ENCODE data around the gene SERPINH1.

DNA sequence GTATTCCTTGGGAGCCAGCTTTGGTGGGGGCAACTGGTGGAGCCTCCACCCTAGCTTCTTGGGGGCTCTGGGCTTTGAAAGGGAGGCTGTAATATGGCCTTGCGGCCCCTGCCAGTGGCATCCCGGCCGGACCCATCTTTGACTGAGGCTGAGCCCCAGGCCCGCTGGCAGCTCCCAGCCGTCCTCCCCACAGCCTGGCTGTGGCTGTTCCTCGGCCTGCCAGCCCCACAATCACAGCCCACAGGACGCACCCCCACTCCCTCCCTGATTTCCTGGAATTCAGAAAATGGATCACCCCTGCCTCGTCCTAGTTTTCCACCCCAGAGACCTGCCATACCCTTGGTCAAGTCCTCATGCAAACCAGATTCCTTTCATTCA is 23.2 kb downstream of the SERPINH1 start:
- TF ChIP-seq PHB2 (IDR thresholded peaks at IDR 0.05; ENCODE audit: partially characterized antibody): no peak
- no peak for TF ChIP-seq POLR2A (IDR thresholded peaks at IDR 0.05; ENCODE audit: insufficient read depth in 1 of 2, low read depth in 2 of 2, low read length in 2 of 2)
- no peak for TF ChIP-seq ZC3H4 (CRISPR knock-in tag; IDR thresholded peaks at IDR 0.05; ENCODE audit: borderline replicate concordance)

Measured in HepG2 (cell line).